HG03565 (cell line): ENCODE data around the gene CCN6.
A peak's percentile ranks its signal among the peaks of the same experiment; 100 is the strongest.

Experiments
- ATAC-seq: cut with Tn5 transposase; IDR thresholded peaks from one replicate; pipeline ENCODE4 v1.9.1; 2021; ENCODE audit warnings: mild to moderate bottlenecking, moderate library complexity; ENCODE audit not compliant: unreplicated experiment

CCN6 gene

DNA sequence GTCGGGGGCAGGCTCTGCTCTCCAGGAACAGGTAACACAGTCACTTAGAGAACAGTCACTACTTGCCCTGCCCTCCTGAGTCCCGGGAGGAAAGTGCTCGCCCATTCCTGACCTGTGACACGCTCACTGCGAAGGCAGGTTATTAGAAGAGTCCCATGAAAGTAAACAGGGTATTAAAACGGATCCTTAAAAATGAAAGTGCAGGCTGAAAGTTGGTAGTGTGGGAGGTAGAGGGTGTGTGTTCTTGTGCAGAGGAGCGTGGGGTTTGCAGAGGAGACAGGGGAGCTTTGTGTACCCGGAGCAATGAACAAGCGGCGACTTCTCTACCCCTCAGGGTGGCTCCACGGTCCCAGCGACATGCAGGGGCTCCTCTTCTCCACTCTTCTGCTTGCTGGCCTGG lies at the start of gene CCN6:
CCN6 (plus strand) TSS at position 104 of the 400 bp plus-strand sequence; CDS start at position 358, 254 bp downstream.
- no peak for ATAC-seq

DNA sequence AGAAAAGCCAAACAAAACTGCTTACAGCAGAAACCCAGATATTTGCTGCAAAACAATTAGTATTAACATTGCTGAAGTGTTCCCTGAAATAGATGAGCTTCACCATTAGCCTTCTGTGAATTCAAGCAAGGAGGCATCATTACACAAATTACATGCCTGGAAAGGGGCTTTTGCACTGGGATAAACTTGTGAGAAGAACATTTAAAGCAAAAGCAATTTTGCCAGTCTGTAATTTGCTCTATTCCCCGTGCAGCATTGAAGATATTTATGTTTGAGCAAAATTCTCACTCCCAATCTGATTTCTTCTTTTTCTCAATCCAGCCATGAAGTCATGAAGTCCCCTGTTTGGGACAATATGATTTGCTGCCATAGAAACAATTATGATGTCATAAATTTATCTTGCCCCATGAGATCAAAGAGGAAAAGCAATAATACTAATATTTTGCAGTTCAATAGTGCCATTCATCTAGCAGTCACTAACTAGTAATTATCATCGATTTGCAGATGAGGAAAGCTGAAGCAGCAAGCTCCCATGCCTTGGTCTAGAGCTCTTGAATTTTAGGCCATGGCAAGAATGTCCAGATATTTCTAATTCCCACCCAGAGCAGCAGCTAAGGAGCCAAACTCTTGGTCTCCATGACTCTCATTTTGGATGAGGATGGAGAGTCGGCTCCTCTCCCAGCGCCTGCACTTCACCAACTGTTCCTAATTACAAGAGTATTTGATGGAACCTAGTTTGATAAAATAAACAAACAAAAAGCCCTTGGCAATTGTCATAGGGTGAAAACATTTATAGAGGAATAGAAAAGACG lies 49.5 kb upstream of the CCN6 start:
- ATAC-seq, result no peak

DNA sequence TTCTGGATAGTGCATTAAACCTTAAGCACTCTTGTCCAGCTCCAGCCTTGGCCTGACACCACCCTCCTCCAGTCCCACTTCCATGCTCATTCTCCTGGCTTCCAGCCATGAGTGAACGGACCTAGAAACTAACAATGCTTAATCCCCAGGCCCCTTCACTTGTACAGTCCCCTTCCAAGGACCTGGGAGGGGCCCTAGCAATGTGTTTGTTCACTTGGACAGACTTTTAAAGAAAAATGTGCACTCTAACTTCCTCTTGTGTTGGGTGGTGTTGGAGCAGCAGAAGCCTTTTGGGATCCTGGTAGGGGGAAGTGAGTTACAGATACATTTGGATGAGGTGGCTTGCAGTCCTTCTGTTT lies 48.9 kb upstream of the CCN6 start:
- ATAC-seq, result no peak

DNA sequence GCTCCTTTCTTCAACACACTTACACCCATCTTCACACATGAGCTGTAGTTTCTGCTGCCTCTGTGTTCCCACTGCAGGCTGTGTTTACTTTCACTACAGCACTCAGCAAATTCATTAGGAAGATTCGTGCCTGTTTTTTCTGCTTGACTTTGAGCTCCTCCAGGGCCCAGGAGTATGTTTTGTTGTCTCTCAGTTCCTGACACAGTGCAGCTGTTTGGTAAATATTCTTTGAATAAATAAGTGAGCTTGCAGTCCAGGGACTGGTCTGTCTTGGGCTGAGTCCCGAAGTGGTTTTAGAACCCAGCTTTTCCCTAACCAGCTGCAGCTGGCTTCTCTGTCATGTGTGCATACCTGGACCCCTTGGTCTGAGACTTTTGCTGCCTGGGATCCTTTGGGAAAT lies 46.6 kb upstream of the CCN6 start:
- no peak for ATAC-seq

DNA sequence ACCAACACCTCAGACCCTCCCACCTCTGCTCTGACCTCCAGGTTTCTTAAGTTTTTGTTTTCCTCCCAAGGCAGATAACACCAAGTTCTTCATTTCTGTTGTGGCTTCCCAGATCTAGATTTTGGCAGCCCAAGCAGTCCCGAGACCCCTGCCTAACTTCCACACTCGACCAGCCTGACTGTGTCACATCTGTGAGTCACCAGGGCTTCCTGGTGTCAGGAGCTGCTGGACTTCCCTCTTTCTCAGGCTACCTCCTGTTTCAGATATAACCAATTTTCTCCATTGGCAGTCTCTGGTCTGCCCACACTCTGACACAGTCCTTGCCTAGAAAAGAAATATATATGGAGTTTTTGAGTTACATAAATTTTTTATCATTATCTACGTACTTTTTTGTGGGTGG lies 46.1 kb upstream of the CCN6 start:
- ATAC-seq, result no peak

DNA sequence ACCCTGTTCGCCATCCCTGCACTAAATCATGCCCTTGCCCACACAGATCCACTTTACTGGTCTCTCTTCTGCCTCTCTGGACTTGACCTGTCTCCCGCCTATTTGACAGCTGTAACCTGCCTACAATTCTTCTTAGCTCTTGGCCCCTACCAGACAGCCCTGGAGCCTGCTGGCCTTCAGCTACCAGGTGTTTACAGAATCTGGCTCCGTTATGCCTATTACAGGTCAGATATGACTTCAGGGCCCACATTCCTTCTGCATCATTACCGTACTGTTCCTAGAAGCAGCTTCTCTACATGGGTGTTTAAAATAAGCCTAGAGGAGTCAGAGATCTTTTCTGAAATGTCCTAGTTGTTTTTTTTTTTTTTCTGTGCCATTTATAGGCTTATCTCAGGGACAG lies 45.4 kb upstream of the CCN6 start:
- no peak for ATAC-seq

DNA sequence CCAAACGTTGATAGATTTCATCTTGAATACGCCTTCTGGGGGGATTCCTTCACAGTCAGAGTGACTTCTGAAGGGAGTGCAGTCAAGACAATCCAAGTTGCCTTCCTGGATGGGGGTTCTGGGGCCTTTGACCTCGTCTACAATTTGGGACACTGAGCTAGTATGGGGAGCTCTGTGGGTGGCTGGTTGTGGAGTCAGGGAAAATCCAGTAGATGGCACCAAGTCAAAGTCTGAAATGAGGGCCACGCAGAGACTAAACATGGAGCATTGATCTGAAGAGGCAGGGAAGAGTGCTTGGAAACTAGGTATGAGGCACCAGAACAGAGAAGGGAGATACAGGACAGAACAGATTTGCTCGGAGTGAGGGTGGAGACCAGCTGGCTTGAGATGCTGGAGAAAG lies 43.6 kb upstream of the CCN6 start:
- ATAC-seq, result no peak

DNA sequence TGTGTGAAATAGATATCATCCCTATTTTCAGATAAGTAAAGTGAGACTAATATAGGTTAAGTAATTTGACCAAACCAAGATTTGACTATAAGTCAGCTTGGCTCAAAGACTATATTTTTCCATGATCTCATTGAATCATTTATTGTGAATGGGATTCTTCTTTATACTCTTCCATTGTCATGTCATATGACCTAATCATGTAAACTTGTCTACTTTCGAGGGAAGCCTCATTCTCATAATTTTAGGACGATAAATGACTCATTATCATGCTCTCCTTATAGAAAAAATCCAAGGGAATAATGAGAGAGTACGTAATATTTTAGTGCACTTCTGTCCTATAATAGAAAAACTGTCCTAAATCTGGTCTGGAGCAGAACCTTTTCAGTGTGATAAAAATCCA lies 40.9 kb upstream of the CCN6 start:
- ATAC-seq, result no peak

DNA sequence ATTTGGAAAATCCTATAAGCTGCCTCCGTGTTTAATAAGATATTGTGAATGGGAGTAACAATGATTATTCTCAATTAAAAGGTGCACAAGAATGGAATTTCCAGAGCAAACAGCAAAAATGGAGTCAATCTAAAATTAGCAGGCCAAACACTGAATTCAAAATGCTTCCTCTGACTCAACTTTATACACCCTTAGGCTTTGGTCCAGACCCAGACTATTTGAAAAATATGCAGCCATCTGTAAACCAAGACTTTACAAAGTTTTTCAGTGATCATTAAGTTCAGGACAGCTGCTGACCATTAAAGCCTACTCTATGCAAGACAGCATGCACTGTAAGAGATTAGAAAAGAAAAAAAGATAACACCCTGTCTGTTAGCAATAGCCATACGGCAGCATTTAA lies 39.4 kb upstream of the CCN6 start:
- no peak for ATAC-seq

DNA sequence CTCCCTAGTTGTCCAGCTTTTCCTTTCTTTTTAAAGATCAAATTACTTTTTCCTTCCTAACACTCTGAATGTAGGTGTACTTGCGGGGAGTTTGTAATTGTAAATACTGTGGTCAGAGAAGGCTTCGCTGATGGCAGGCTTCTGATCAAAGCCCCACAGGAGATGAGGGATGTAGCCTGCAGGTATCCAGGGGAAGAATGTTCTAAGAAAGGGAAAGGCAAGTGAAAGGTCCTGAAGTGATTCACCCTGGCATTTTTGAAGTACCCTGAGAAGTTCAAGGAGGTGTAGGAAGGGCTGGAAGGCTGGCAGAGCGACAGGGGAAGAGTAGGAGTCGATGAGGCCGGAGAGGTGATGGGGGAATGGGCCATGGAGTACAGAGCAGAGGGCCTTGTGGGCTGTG lies 38.2 kb upstream of the CCN6 start:
- no peak for ATAC-seq

DNA sequence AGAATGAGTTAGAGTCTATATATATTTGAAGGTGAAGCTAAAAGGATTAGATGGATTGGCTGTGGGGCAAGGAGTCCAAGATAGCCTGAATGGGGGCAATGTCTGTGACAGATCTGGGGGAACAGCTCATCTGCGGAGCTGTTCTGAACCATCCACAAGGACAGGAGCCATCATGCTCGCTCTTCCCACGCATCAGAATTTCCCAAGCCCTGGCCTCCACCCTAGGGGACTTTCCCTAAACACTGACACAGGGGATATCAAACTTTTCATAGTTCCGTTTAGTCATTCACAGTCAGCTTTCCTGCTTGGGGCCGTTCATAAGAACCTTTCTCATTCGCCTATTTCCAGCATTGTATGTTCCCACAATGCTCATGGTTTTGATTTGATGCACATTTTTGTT lies 37.6 kb upstream of the CCN6 start:
- ATAC-seq, result no peak

DNA sequence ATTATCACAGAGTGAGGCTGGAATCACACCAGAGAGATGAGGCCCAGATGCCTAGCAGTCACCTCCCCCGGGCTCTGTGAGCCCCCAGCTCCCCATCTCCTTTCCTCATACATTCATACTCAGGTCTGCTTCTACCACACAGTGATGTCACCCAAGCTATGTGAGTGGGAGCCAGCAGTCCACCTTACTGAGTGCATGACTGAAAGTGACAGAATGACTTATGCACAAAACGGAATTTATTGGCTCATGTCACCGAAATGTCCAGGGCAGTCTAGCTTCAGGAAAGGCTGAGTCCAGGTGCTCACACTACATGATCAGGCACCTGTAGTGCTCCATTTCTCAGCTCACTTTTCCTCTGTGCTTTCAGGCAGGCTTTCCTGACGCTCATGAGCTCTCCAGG lies 36.7 kb upstream of the CCN6 start:
- no peak for ATAC-seq

DNA sequence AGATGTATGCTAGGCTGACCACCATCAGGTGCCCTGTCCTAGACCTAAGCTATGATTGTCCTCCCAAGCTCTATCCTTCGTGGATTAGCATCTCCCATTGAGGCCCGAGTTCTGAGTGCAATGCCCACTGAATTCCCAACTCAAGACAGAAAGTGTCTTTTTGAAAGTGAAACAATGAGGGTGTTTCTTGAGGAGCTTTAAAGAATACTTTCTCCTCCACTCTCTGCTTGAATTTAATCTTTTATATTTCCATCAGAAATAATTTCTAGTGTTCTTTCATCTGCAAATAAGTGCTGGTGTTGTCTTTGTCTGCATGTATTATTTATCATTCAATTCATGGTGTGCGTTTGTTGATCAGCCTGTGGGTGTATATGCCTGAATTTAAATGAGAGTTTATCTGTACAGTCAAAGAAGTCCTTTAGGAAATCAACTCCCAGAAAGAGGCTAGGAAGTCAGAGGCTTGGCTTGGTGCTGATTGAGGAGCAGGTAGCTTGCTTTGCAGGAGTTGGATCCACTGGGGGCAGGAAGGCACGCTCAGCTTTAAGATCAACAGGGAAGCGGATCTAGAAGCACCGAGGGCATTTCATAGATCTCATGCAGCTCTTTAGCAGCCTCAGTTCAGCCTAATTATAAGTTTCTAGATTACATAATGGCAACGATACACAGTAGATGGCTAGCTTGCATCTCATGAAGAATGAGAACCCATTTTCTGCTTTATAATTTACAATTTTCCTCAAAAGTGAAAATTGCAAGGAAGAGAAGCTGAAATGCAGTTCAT lies 36.0 kb upstream of the CCN6 start:
- no peak for ATAC-seq

DNA sequence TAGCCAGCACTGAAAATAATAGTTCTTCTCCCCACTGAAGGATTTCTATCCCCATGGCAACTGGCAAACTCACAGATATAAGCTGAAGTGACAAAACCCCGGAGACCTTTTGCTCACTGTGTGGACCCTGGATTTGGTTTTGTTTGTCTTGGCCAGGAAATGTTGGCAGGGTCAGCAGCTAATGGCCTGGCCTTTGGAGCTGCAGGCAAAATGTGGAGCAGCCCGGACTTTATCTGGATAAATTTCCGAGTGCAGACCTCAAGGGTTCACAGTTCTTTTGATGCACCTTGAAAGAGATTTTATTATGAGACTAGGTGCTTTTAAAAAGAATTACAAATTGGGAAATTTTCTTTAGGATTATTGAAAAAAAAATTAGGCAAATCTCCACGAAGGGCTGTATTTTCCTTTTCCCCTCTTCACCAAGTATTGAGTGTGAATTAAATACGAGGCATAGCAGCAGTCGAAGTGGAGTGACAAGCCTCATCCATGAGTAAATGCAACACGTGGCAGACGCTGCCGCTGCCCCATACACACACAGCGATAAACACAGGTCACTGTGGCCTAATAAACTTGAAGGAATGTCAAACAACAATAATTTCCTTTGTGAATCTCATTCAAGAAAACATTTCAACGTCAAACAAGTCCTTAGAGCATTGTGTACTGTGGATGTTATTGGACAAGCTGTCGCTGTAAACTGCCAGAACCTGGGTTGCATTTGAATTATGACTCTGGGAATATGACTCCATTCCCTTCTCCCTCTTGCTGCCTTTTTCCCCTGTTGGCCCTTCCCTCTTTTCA lies 35.1 kb upstream of the CCN6 start:
- no peak for ATAC-seq

DNA sequence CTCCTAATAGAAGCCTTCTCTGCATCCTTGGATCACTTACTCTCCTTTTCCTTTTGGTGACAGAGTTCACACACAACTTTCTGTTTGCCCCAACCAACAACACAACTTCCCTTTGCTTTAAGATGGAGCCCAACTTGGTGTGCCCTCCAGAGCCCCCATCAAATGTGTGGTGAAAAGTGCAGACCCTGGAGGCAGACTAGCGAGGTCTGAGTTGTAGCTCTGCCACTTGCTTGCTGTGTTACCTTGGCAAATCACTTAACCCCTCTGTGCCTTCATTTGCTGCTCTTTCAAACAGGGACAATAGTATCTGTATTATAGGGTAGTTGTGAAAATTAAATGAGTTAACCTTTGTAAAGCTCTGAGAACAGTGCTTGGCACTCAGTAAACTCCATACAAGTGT lies 34.3 kb upstream of the CCN6 start:
- ATAC-seq, result no peak

DNA sequence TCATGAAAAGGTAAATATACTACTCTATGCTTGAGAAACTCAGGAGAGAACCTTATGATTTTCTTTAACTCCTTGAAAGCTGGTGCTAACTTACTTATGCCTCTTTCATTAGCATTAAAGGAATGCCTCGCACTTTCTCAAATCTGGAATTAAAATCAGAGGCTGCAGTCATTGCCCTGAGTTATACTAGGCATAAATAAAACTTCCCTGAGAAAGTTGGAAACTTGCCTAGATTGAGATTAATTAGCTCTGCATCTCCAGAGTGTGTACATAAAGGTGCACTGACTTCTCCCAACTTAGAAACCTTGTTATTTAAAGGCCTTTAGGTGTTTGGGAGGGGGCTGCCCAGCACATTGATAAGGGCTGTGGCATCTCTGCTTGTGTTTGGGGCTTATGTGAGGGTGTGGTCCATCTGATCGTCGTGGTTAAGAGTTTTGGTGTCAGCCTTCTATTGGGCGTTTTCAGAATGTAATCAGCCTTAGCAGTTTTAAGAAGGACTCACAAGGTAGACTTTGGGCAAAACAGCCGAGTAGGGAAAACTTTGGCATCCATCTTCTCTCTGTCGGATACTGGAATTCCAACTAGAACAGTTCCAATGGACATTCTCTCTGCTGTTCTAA lies 32.1 kb upstream of the CCN6 start:
- no peak for ATAC-seq

DNA sequence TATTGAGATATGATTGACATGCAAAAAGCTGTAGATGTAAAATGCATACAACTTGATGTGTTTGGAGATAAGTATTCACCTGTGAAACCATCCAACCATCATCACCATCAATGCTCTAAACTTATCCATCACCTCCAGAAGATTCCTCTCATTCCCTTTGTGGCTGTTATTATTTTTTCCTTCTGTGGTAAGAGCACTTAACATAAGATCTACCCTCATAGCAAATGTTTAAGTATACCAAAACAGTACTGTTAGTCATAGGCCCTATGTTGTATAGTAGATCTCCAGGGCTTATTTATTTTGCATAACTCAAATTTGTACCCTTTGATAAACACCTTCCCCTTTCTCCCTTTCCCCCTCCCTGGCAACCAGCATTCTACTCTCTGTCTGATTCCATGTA lies 31.2 kb upstream of the CCN6 start:
- no peak for ATAC-seq

DNA sequence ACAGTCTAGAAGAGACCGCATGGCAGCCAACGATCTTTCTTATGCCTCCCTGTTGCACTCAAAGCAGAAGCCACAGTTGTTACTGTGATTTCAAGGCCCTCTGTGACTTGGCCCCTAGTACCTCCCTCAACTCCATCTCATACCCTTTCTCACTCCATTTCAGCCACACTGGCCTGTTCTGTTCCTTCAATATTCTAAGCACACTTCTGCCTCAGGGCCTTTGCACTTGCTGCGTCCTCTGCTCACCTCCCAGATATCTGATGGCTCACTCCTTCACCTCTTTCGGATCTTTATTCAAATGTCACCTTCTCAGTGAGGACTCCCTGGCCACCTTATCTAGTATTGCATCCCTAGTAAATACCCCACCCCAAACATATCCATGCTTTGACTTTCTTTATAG lies 29.4 kb upstream of the CCN6 start:
- ATAC-seq, result no peak

DNA sequence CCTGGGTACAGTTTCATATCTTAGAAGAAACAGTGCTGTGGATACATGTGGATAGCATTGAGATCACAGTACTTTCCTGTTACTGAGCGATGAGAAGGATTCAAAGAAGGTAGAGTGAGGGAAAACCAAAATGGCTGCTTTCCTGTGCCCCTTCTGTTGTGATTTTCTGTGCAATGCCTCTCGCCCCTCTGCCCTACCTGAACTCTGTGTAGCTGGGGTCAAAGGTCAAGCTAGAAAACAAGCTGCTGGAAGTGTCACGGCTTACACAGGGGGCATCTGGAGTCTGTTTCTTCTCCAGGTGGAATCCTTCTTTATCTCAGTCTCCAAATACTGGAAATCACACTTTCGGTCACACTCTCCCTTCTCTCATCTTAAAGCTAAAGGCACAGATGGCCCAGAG lies 27.0 kb upstream of the CCN6 start:
- ATAC-seq, result no peak

DNA sequence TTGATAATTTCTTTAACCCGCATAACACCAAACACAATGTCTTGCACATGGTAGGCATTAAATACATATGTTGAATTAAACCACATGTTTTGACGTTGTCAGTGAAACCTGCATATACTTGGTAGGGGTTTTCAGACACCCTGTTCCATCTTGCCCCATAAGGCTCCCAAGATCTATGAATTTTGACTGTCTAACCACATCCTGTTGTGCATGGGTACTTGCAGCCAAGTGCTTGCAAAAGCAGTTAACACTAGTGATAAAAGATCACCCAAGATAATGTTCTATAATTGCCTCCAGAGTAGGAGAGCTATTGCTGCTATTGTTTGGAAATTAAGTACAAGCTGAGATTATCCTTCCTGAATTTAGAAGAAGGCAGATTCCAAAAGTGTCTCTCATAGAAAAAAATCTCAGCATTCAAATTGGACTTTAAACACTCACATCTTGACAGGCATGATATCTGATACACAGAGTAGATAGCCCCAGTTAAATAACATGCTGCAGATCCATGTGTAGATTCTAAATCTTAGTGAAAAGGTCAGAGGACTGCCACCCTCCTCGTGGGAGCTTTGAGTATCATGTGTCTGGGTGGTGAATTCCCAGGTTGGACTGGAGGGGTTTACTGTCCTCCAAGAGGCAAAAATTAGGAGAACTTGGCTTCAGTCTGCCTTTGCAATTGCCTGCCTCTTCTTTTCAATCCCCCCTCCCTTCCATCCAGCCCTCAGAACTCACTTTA lies 25.8 kb upstream of the CCN6 start:
- peak; percentile 56 for ATAC-seq
